Measurements from ENCODE around the gene TMEM121. TPM values are rescaled to one million over a fixed set of nuclear protein-coding genes. Genes with fewer than 3 reads are reported as not detected.

TMEM121 gene
- polyA plus RNA-seq (2012; rRNA removed) = 7.2 and 9.1 TPM in 2 replicates
- 2.1 and 5.7 TPM in 2 replicates for polyA plus RNA-seq (2012; cell fraction: cytosol; rRNA removed)
- 5.1 and 5.9 TPM in 2 replicates for polyA plus RNA-seq (2012; cell fraction: nucleus; rRNA removed)

- ChIA-PET POLR2A (no interaction called here), CTCF (interaction anchor here (1.2 to 5.8 kb wide), 6 partner anchors 10 to 156 kb away, joined by 3 to 61 read pairs (median 9); partner anchors contain the start of gene TEDC1)
- H4K20me1 ChIP-seq (ENCODE audit: insufficient read depth) = no peaks in the 10 kb centered on the region
- H3K9ac ChIP-seq = peak within 1 kb of the TSS; percentile 66
- 0% methylated on average over 4 of the region's 88 CpGs for WGBS (ENCODE audit: low lambda C conversion rate)
- H3K27ac ChIP-seq (ENCODE audit: low read depth in 2 of 2, low read length in 1 of 2) = no peak within 1 kb of the TSS
- no peaks in the 10 kb centered on the region; the same call in 1 of the 2 replicates for H3K27me3 ChIP-seq (ENCODE audit: insufficient read depth)
- H3F3A ChIP-seq (replicated peaks; ENCODE audit: insufficient read depth) = peaks cover 19% of the 10 kb centered on the region
- H3K9me3 ChIP-seq = no peaks in the 10 kb centered on the region
- peak; percentile 93 for DNase-seq
- H3K79me2 ChIP-seq (ENCODE audit: insufficient read depth) = no peaks in the 10 kb centered on the region
- H3K4me3 ChIP-seq (ENCODE audit: low read depth in 2 of 2, low read length in 1 of 2) = peak within 1 kb of the TSS; percentile 64 to 69
- no peaks in the 10 kb centered on the region for H3K9me2 ChIP-seq
- H2AFZ ChIP-seq (ENCODE audit: low read depth) = peak within 1 kb of the TSS; percentile 65
- no peak for TF ChIP-seq NRF1 (IDR thresholded peaks at IDR 0.05; ENCODE audit: low read depth, low read length)
- H3K4me1 ChIP-seq (ENCODE audit: control insufficient read depth in 1 of 2, insufficient read depth in 2 of 2, low read depth in 1 of 2, low read length in 1 of 2) = peaks cover 4 to 17% of the 10 kb centered on the region in 2 experiments; a peak in 2 of 4 replicates
- H3K4me2 ChIP-seq = peak within 1 kb of the TSS; percentile 98
- peaks cover 0 to 2% of the 10 kb centered on the region in 2 experiments for H3K36me3 ChIP-seq (replicated peaks in 1 of 2; ENCODE audit: control insufficient read depth in 1 of 2, insufficient read depth in 2 of 2, low read length in 1 of 2)
Observed at GRCh38 chr14:105525861-105526775, at the start of gene TMEM121. TMEM121 (plus strand) TSS chr14:105526583; CDS start chr14:105528835, 2,252 bp downstream.

GRCh38 chr14:105476831-105477659, 49.3 kb upstream of the TMEM121 start:
- 60% methylated on average over 11 of the region's 16 CpGs for WGBS (ENCODE audit: low lambda C conversion rate)
- Histone ChIP-seq H3F3A (replicated peaks; ENCODE audit: insufficient read depth) (peaks cover 31% of the 10 kb centered on the region), H3K4me2 (peak overlapping the region; percentile 96), H3K27ac (ENCODE audit: low read depth in 2 of 2, low read length in 1 of 2) (peak overlapping the region; percentile 89 to 99), H3K79me2 (ENCODE audit: insufficient read depth) (peaks cover 32% of the 10 kb centered on the region), H4K20me1 (ENCODE audit: insufficient read depth) (peaks cover 6% of the 10 kb centered on the region; the same call in 1 of the 2 replicates), H3K9me2 (no peaks in the 10 kb centered on the region), H3K27me3 (ENCODE audit: insufficient read depth) (no peaks in the 10 kb centered on the region), H3K4me3 (ENCODE audit: low read depth in 2 of 2, low read length in 1 of 2) (peak overlapping the region; percentile 92 to 96), H3K9ac (peak overlapping the region; percentile 99), H3K4me1 (ENCODE audit: control insufficient read depth in 1 of 2, insufficient read depth in 2 of 2, low read depth in 1 of 2, low read length in 1 of 2) (peaks cover 28 to 60% of the 10 kb centered on the region in 2 experiments; a peak in 3 of 4 replicates), H2AFZ (ENCODE audit: low read depth) (no peak overlapping the region), H3K36me3 (replicated peaks in 1 of 2; ENCODE audit: control insufficient read depth in 1 of 2, insufficient read depth in 2 of 2, low read length in 1 of 2) (peaks cover 0 to 2% of the 10 kb centered on the region in 2 experiments), H3K9me3 (no peaks in the 10 kb centered on the region)
- POLR2A ChIA-PET = interaction anchor here (0.9 to 1.4 kb wide), 2 partner anchors 13 to 20 kb away, joined by 3 to 9 read pairs; no protein-coding TSS in a partner anchor
- no peak for TF ChIP-seq FOSL2 (IDR thresholded peaks at IDR 0.05; ENCODE audit: borderline replicate concordance, low read depth)
- TF ChIP-seq CHD2 (IDR thresholded peaks at IDR 0.05; ENCODE audit: low read length, partially characterized antibody) = peak; percentile 3
- TF ChIP-seq EP300 (IDR thresholded peaks at IDR 0.05; ENCODE audit: borderline replicate concordance in 1 of 2, low read depth in 1 of 2, low read length in 1 of 2) = 0 out of 4 replicates have a peak, but pooled peaks of 1 of the 2 experiments have one; percentile 1
- TF ChIP-seq MEF2A (IDR thresholded peaks at IDR 0.05; ENCODE audit: borderline replicate concordance, low read depth) = no peak
- CTCF ChIA-PET = interaction anchor here (0.8 to 3.1 kb wide), 9 partner anchors 9 to 383 kb away, joined by 3 to 34 read pairs (median 4); partner anchors contain the start of genes CRIP1 and TEDC1
- DNase-seq = peak; percentile 58

All from SK-N-SH (cell line).